ENCODE measurements around the gene MBP.

MBP gene

DNA sequence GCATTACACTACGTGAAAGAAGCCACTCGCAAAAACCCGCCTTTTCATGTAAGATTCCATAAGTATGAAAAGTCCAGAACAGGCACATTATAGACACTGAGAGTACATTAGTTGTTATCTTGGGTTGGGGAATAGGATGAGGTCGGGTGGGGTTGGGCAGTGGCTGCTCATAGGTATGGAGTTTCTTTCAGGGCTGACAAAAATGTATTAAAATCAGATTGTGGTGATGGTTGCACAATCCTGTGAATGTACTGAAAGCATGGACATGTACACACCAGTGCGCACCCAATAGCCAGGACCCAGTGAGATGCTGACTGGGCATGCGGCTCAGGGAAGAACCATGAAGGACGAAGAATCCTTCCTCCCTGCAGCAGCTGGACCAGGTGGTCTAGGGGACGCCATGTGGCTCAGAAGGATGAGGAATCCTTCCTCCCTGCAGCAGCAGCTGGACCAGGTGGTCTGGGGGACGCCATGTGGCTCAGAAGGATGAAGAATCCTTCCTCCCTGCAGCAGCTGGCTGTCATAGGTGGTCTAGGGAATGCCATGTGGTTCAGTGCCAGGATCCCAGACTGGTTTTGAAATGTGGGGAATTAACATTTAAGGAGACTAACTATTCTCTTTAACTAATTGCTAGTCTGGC, 50.1 kb downstream of the MBP start:
- no peak for DNase-seq

DNA sequence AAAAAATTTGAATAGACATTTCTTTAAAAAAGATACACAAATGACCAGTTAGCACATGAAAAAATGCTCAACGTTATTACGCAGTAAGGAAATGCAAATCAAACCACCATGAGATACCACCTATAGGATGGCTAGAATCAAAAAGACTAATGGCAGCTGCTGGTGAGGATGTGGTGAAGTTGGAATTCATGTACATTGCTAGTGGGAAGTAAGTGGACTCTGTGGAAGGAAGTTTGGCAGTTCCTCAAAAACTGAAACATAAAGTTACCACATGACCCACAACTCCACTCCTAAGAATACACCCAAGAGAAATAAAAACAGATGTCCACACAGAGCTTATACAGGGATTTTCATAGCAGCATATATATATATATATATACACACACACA, 51.2 kb downstream of the MBP start:
- no peak for DNase-seq

GRCh38 chr18:77079954-77080682, 52.5 kb downstream of the MBP start:
- DNase-seq, result no peak

DNA sequence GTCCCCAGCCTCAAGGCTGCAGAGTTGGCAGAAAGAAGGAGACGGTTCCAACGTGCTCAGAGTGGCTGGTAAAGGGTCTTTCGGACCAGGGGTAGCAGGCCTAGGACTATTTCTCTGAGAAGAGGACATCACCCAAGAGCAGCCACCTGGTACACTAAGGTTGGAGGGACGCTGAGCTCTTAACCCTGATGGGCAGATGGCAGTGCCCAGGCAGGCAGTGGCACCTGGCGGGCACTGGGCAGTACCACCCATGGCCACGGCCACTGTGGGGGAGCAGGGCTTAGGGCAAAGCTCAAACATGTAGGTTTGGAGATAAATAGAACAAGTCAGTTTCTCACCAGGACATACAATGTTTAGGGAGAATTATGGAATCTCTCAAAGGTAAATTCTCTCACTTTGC, 53.5 kb downstream of the MBP start:
- DNase-seq, result no peak

GRCh38 chr18:77078690-77079070, 53.9 kb downstream of the MBP start:
- DNase-seq, result no peak

- no peak for DNase-seq
Observed at GRCh38 chr18:77077941-77078689, 54.5 kb downstream of the MBP start.

GRCh38 chr18:77077401-77077800, 55.2 kb downstream of the MBP start:
- DNase-seq, result no peak

DNA sequence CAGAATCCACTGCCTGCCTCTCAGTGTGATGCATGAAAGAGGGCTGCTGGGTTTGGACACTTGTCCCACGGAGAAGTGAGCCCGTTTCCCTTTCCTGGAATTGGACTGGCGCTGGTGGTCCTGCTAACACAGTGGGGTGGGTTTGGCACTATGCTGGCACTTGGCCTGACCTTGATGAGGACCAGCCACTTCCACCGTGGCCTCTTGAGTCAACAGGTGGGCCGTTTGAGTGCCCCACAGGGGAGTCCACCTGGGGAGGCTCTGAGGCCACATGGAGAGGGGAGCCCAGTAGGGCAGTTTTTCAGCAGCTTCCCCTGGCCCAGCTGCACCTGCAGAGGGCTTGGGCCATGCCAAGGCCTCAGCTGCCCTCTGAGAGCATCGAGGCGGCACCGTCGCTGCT, 56.5 kb downstream of the MBP start:
- no peak for DNase-seq

- no peak for DNase-seq
Observed at GRCh38 chr18:77074431-77074830, 58.2 kb downstream of the MBP start.

GRCh38 chr18:77073336-77074093, 59.1 kb downstream of the MBP start:
- DNase-seq, result no peak

DNA sequence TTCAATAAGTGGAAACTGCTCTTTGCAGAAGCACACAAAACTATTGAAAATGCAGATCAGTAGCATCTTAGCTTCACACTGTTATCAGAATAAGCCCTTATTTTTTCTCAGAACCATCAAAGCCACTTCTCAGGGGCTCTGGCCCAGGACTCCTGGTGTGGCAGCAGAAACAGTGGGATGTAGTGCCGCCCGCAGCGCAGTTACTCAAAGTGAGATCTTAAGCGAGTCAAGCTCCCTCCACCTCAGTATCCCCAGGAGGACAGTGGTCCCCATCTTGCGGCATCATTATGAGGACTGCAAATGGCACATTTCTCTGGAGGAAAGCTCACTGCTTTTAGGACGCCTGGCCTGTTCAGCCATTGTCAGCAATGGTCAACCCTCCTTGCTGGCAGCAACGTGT, 60.0 kb downstream of the MBP start:
- no peak for DNase-seq

DNA sequence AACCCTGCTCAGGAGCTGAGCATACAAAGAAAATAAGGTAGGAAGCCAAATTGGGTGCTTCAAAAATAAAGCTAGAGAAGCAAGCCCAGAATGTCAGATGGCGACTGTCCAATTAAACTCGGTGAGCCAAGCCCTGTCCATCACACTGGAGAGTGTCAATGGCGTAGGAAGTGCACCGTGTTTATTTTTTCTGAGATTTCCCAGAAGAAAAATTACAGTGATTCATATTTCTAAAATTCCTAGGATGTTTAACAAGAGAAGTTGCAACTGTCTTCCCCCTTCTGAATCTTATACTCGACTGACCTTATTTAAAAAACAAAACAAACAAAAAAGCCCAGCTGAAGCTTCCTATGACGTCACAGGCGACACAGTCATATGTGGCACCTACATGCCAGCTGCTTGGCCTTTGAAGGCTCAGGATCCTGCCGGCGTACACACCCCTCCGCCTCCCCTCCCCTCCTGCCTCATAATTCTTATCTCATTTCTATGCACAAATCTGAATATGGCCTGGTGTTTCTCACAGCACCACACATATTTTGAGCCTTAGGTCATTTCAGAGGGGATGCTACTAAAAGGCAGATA, 60.8 kb downstream of the MBP start:
- DNase-seq, result no peak

DNA sequence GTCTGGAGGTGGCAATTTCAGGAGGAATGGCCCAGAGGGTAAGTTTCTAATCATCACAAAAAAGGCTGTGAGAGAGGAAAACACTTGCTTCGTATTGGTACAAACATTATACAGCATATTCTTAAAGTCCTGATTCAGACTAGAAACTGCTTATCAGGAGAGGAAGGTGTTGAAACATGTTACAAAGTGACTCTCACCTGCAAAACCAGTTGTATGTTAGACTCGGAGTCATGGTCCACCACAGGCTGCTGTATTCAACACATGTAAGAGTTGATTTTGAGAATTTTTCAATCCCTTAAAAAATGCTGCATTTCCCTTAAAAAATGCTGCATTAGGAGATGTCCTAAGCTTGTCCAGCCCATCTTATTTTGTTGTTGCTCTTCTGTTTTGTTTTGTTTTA, 61.5 kb downstream of the MBP start:
- DNase-seq, result no peak

DNA sequence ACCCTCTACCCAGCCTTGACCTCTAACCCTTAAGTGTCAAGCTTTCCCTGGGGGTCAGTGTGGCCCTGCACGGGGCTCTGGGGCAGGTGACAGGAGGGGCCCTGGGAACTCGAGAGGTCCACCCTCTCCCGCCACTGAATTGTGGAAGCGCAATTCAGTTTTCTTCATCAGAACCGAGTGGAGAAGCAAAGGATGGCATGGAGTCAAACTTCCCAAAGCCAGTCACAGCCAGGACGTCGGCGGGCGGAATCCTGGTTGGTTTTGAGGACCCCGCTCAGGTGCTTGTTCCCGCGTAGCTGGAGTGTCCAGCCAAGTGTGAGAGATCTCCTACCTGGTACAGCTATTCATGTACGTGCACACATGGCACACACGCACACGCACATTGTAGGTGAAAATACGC, 62.0 kb downstream of the MBP start:
- DNase-seq, result no peak

GRCh38 chr18:77069931-77070330, 62.7 kb downstream of the MBP start:
- DNase-seq, result no peak

GRCh38 chr18:77069482-77069881, 63.1 kb downstream of the MBP start:
- DNase-seq, result no peak

DNA sequence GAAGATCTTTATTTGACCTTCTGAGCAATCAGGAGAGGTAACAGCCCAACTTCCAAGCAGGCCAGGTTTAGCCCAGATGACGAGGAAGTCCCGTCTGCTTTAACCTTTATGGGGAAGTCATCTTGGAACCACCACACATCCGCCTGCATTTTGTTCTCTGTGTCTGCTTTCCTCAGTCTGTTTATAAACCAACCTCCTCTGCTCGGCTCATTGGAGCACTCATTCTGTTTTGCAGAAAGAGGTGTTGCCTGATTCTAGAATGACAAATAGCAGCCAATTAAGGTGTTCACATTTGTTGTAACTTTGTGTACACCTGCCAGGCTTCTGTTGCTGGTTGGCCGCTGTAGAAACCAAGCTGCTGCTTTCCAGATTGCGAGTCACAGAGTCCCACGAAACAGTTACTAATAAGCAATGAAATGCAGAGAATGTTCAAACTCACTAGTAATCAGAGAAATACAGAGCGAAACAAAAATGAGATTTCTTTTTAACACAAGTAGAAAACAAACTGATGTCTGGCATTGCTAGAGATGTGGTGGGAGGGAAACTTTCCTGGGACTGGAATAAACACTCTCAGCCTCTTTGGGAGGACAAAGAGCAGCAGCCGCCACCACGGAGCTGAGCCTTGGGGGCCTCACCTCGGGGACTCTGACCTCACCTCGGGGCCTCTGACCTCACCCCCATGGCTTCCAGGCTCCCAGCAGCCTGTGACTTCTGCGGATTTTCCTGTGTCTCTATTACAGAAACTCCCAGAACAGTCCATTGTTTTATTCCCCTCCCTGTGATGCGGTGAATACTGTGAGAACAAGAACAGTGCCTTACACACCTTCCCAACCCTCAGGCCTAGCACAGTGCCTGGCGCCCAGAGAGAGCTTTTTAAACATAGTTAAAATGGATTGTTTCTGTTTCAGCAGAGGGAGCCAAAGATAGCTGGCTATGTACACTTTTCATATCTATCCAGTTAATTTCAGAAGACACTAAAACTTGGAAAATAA, 64.0 kb downstream of the MBP start:
- no peak for DNase-seq

DNA sequence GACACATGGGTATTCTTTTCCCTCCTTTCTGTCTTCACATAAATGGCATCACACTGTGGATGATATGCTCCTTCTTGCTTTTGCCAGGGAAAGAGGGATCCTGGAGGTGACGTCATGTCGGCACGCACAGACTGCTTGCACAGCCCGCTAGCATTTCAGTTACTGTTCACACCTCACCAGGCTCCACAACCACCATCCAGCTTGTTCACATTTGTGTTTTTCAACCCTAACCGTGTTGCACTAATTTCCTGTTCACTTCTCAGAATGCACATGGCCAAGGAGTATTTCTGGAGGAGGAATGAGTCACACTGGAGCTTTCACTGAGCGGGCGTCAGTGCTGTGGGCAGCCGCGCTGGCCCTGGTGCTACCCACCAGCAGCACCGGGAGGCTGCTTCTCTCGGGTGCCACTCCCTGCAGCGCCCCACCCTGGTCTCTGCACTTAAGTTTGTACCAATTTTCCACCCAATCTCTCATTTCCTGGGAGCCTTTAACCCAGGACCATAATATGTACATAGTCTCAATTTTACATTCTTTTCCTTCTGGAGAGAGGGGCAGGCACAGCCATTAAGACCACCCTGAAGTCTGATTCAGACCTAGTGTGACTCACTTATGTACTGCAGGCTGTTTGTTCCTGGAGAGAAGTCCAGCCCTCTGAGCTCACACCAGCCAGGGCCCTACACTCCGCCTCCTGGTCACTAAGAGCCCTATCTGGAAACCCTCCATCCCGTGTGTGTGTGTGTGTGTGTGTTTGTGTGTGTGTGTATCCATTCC, 65.1 kb downstream of the MBP start:
- peak; percentile 58 for DNase-seq

DNA sequence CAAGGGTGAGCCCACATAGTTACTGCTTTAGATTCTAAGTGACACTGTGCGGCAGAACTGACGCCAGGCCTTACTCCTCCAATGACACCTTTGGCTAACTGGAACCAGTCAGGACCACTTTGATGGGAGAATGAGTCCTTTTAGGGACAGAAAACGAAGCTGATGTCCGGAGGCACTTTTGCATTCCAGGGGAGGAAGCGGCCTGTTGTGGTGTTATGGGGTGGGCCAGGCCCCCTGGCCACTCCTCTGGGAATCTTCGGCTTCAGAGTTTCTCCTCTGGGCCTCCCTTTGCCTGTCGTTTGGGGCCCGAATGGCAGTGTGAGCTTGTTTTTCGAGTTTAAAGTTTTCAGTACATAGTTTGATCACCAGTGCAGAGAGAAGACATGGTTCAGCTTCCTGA, 65.9 kb downstream of the MBP start:
- DNase-seq, result no peak

- DNase-seq, result no peak
Observed at GRCh38 chr18:77066101-77066500, 66.5 kb downstream of the MBP start.
